Measurements from ENCODE around the gene DHRS3.

DNA sequence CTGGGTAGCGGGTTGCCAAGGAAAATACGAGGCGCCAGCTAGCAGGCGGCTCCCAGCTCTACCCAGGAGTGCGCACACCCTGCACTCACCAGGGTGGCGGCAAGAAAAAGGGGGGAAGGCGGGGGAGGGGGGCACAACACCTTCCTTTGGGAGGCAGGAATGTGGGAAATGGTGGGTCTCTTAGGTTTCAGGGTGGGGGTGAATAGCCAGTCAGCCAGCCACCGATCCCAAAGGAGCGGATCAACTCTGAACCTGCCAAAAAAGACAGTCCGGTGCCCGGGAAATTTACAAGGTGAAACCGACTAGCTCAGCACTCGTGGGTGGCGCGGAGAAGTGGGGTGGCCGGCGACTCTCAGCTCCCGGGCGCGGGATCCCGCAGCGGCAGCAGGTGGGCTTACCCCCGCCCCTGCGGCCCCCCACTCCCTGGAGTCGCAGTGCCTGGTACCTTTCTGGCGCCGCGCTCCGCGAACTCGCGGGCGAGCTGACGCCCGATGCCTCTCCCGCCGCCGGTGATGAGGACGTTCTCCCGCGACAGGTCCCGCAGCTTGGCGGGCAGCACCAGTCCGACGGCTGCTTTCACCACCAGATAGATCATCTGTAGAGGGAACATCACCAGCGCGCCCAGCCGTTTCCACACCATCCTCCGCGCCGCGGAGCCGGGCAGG lies 1.2 kb downstream of the DHRS3 start:
- TF ChIP-seq, protein P1, sequence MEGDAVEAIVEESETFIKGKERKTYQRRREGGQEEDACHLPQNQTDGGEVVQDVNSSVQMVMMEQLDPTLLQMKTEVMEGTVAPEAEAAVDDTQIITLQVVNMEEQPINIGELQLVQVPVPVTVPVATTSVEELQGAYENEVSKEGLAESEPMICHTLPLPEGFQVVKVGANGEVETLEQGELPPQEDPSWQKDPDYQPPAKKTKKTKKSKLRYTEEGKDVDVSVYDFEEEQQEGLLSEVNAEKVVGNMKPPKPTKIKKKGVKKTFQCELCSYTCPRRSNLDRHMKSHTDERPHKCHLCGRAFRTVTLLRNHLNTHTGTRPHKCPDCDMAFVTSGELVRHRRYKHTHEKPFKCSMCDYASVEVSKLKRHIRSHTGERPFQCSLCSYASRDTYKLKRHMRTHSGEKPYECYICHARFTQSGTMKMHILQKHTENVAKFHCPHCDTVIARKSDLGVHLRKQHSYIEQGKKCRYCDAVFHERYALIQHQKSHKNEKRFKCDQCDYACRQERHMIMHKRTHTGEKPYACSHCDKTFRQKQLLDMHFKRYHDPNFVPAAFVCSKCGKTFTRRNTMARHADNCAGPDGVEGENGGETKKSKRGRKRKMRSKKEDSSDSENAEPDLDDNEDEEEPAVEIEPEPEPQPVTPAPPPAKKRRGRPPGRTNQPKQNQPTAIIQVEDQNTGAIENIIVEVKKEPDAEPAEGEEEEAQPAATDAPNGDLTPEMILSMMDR (conservative IDR thresholded peaks at IDR 0.05 in 1 of 2, IDR thresholded peaks at IDR 0.05 in 1 of 2; ENCODE audit: extremely low read depth in 1 of 2, insufficient read depth in 1 of 2, low read depth in 1 of 2, low read length in 2 of 2): no peak
- no peak for TF ChIP-seq EZH2 (IDR thresholded peaks at IDR 0.05; ENCODE audit: borderline replicate concordance, low read length)
